ENCODE measurements around the gene CDHR4.

Gene CDHR4

GRCh38 chr3:49807431-49808114 lies 7.9 kb upstream of the CDHR4 start:
- Histone ChIP-seq H3K9ac (ENCODE audit: low read length) (no peak overlapping the region), H3F3A (ENCODE audit: insufficient read depth, low read length) (no peaks in the 10 kb centered on the region), H3K36me3 (replicated peaks; ENCODE audit: insufficient read depth, low read length) (no peaks in the 10 kb centered on the region), H3K9me3 (replicated peaks; ENCODE audit: insufficient read depth, low read length) (no peaks in the 10 kb centered on the region), H3K4me2 (ENCODE audit: low read depth, low read length) (no peak overlapping the region), H3K9me2 (replicated peaks; ENCODE audit: insufficient read depth, low read length) (no peaks in the 10 kb centered on the region), H3K79me2 (ENCODE audit: low read length) (no peaks in the 10 kb centered on the region), H2AFZ (ENCODE audit: low read length) (no peak overlapping the region), H3K4me3 (ENCODE audit: low read length) (no peak overlapping the region), H4K20me1 (ENCODE audit: insufficient read depth, low read length) (no peaks in the 10 kb centered on the region), H3K27me3 (replicated peaks; ENCODE audit: insufficient read depth, low read length) (no peaks in the 10 kb centered on the region; the same call in 1 of the 2 replicates), H3K27ac (ENCODE audit: low read length) (no peak overlapping the region), H3K4me1 (ENCODE audit: low read length) (no peaks in the 10 kb centered on the region)
- TF ChIP-seq EZH2 (optimal IDR thresholded peaks at IDR 0.05; ENCODE audit: low read depth, low read length), result no peak
- no peak for TF ChIP-seq CTCF (IDR thresholded peaks at IDR 0.05; ENCODE audit: low read length)
- no peak for TF ChIP-seq EZH2phosphoT487 (IDR thresholded peaks at IDR 0.05; ENCODE audit: low read length)
- no peak for DNase-seq

- H3K36me3 ChIP-seq (replicated peaks; ENCODE audit: insufficient read depth, low read length), result no peaks in the 10 kb centered on the region
- H3K4me1 ChIP-seq (ENCODE audit: low read length), result no peaks in the 10 kb centered on the region
- H4K20me1 ChIP-seq (ENCODE audit: insufficient read depth, low read length), result no peaks in the 10 kb centered on the region
- no peak overlapping the region for H3K4me3 ChIP-seq (ENCODE audit: low read length)
- no peak for DNase-seq
- H3K27ac ChIP-seq (ENCODE audit: low read length), result no peak overlapping the region
- no peak overlapping the region for H2AFZ ChIP-seq (ENCODE audit: low read length)
- TF ChIP-seq EZH2 (optimal IDR thresholded peaks at IDR 0.05; ENCODE audit: low read depth, low read length) (no peak), EZH2phosphoT487 (IDR thresholded peaks at IDR 0.05; ENCODE audit: low read length) (no peak), CTCF (IDR thresholded peaks at IDR 0.05; ENCODE audit: low read length) (no peak)
- H3K4me2 ChIP-seq (ENCODE audit: low read depth, low read length), result no peak overlapping the region
- no peaks in the 10 kb centered on the region for H3K9me3 ChIP-seq (replicated peaks; ENCODE audit: insufficient read depth, low read length)
- no peaks in the 10 kb centered on the region for H3K79me2 ChIP-seq (ENCODE audit: low read length)
- peaks cover 2% of the 10 kb centered on the region; the same call in 1 of the 2 replicates for H3K27me3 ChIP-seq (replicated peaks; ENCODE audit: insufficient read depth, low read length)
- H3K9me2 ChIP-seq (replicated peaks; ENCODE audit: insufficient read depth, low read length), result no peaks in the 10 kb centered on the region
- no peak overlapping the region for H3K9ac ChIP-seq (ENCODE audit: low read length)
- H3F3A ChIP-seq (ENCODE audit: insufficient read depth, low read length), result no peaks in the 10 kb centered on the region
Measured at GRCh38 chr3:49806850-49807249, 7.2 kb upstream of the CDHR4 start.

GRCh38 chr3:49805897-49806701 lies 6.4 kb upstream of the CDHR4 start:
- H3K27ac ChIP-seq (ENCODE audit: low read length), result no peak overlapping the region
- no peaks in the 10 kb centered on the region for H4K20me1 ChIP-seq (ENCODE audit: insufficient read depth, low read length)
- H3K9me2 ChIP-seq (replicated peaks; ENCODE audit: insufficient read depth, low read length), result no peaks in the 10 kb centered on the region
- no peaks in the 10 kb centered on the region for H3F3A ChIP-seq (ENCODE audit: insufficient read depth, low read length)
- no peak for DNase-seq
- no peaks in the 10 kb centered on the region for H3K36me3 ChIP-seq (replicated peaks; ENCODE audit: insufficient read depth, low read length)
- no peak for TF ChIP-seq EZH2phosphoT487 (IDR thresholded peaks at IDR 0.05; ENCODE audit: low read length)
- H3K9ac ChIP-seq (ENCODE audit: low read length), result no peak overlapping the region
- H3K27me3 ChIP-seq (replicated peaks; ENCODE audit: insufficient read depth, low read length), result peaks cover 6% of the 10 kb centered on the region; the same call in 1 of the 2 replicates
- H3K4me2 ChIP-seq (ENCODE audit: low read depth, low read length), result no peak overlapping the region
- H3K4me3 ChIP-seq (ENCODE audit: low read length), result no peak overlapping the region
- no peaks in the 10 kb centered on the region for H3K79me2 ChIP-seq (ENCODE audit: low read length)
- H3K9me3 ChIP-seq (replicated peaks; ENCODE audit: insufficient read depth, low read length), result no peaks in the 10 kb centered on the region
- no peaks in the 10 kb centered on the region for H3K4me1 ChIP-seq (ENCODE audit: low read length)
- H2AFZ ChIP-seq (ENCODE audit: low read length), result no peak overlapping the region

Measured in MM.1S (cell line).